Neural progenitor cell (in vitro differentiated cells): ENCODE results near the gene RIPOR3. TPM values are rescaled to one million over a fixed set of nuclear protein-coding genes. Genes with fewer than 3 reads are reported as not detected.
"Not testable (repeated sequence)": the region's sequence is repeated elsewhere in the genome, so short reads cannot be mapped to it uniquely, and the experiment has no call there.

Source experiments
- DNase-seq: peaks from one replicate; pipeline ENCODE4 v3.0.0-alpha.2; 2016; ENCODE audit warnings: low spot score
- H2AFZ ChIP-seq: fragments of 200-600 bp; sonication (generic); replicated peaks from 2 replicates; pipeline ENCODE4 v1.6.1; 2016; ENCODE audit warnings: antibody characterized with exemption
- H3F3A ChIP-seq: fragments of 200-600 bp; sonication (generic); 2 replicates; pipeline ENCODE4 v1.6.1; 2016; ENCODE audit warnings: antibody characterized with exemption, low read depth
- H3K27ac ChIP-seq: fragments of 200-600 bp; sonication (generic); 2 replicates; pipeline ENCODE4 v1.5.1; 2016; ENCODE audit warnings: mild to moderate bottlenecking
- H3K27me3 ChIP-seq: fragments of 200-600 bp; sonication (generic); 2 replicates; pipeline ENCODE4 v1.6.1; 2016; ENCODE audit warnings: mild to moderate bottlenecking, moderate library complexity
- H3K36me3 ChIP-seq: fragments of 200-600 bp; sonication (generic); 2 replicates; pipeline ENCODE4 v1.5.1; 2016
- H3K4me1 ChIP-seq: fragments of 200-600 bp; sonication (generic); 2 replicates; pipeline ENCODE4 v1.6.1; 2016; ENCODE audit warnings: mixed run types
- H3K4me2 ChIP-seq: fragments of 200-600 bp; sonication (generic); 2 replicates; pipeline ENCODE4 v1.6.1; 2016
- H3K4me3 ChIP-seq: fragments of 200-600 bp; sonication (generic); 2 replicates; pipeline ENCODE4 v1.5.1; 2016
- H3K79me2 ChIP-seq: fragments of 200-600 bp; sonication (generic); 2 replicates; pipeline ENCODE4 v1.6.1; 2016; ENCODE audit warnings: low read depth
- H3K9ac ChIP-seq: fragments of 200-600 bp; sonication (generic); 2 replicates; pipeline ENCODE4 v1.6.1; 2016
- H3K9me3 ChIP-seq: fragments of 200-600 bp; sonication (generic); 2 replicates; pipeline ENCODE4 v1.5.1; 2016; ENCODE audit warnings: low read depth
- H4K20me1 ChIP-seq: fragments of 200-600 bp; sonication (generic); 2 replicates; pipeline ENCODE4 v1.6.1; 2016; ENCODE audit warnings: low read depth
- H3K27ac Mint-ChIP-seq: 3 replicates; pipeline ENCODE4 v1.8.0; 2021; ENCODE audit warnings: mixed read lengths
- H3K27me3 Mint-ChIP-seq: 2 replicates; pipeline ENCODE4 v1.8.0; 2022; ENCODE audit warnings: low read depth, mild to moderate bottlenecking, inconsistent platforms, moderate library complexity, mixed read lengths; ENCODE audit not compliant: insufficient read depth
- H3K36me3 Mint-ChIP-seq: 3 replicates; pipeline ENCODE4 v1.8.0; 2021; ENCODE audit warnings: mixed read lengths
- H3K4me1 Mint-ChIP-seq: 3 replicates; pipeline ENCODE4 v1.8.0; 2021; ENCODE audit warnings: mixed read lengths
- H3K4me3 Mint-ChIP-seq: 3 replicates; pipeline ENCODE4 v1.8.0; 2021; ENCODE audit warnings: mild to moderate bottlenecking, moderate library complexity, mixed read lengths
- H3K9me3 Mint-ChIP-seq: 3 replicates; pipeline ENCODE4 v1.8.0; 2020; ENCODE audit warnings: mixed read lengths
- CTCF ChIP-seq: fragments of 200-600 bp; sonication (generic); IDR thresholded peaks from 2 replicates; pipeline ENCODE4 v1.5.1; 2017; ENCODE audit warnings: antibody characterized with exemption, mild to moderate bottlenecking
- EZH2 ChIP-seq: fragments of 200-600 bp; sonication (generic); IDR thresholded peaks from 2 replicates; pipeline ENCODE4 v1.6.1; 2017; ENCODE audit warnings: antibody characterized with exemption, mild to moderate bottlenecking, moderate library complexity
- EZH2phosphoT487 ChIP-seq: fragments of 200-600 bp; sonication (generic); IDR thresholded peaks from 2 replicates; pipeline ENCODE4 v1.6.1; 2017; ENCODE audit warnings: antibody characterized with exemption
- total RNA-seq: library from RNA; depleted of rRNA; stranded (reverse); fragments of >200 nt; gene quantifications from 2 replicates; pipeline ENCODE4 v1.2.3, GENCODE V29; 2015; ENCODE audit warnings: low replicate concordance

RIPOR3 gene
- total RNA-seq, 1 donor from 2014 or later, result 1.2 TPM

GRCh38 chr20:50672400-50673145, 18.8 kb downstream of the RIPOR3 start:
- peaks cover 14% of the 10 kb centered on the region for H3K4me1 Mint-ChIP-seq
- H3K27ac Mint-ChIP-seq, result no peak overlapping the region
- Histone ChIP-seq H3K4me1 (no peaks in the 10 kb centered on the region), H3K79me2 (no peaks in the 10 kb centered on the region), H3K27ac (no peak overlapping the region), H3K9ac (no peak overlapping the region), H3F3A (no peaks in the 10 kb centered on the region), H3K4me3 (no peak overlapping the region), H3K4me2 (no peak overlapping the region), H2AFZ (no peak overlapping the region), H4K20me1 (no peaks in the 10 kb centered on the region), H3K27me3 (no peaks in the 10 kb centered on the region), H3K36me3 (no peaks in the 10 kb centered on the region), H3K9me3 (no peaks in the 10 kb centered on the region)
- H3K4me3 Mint-ChIP-seq, result no peak overlapping the region
- H3K27me3 Mint-ChIP-seq, result peaks cover 6% of the 10 kb centered on the region
- DNase-seq, result no peak
- TF ChIP-seq CTCF (no peak), EZH2phosphoT487 (no peak), EZH2 (no peak)
- no peaks in the 10 kb centered on the region for H3K9me3 Mint-ChIP-seq
- no peaks in the 10 kb centered on the region for H3K36me3 Mint-ChIP-seq

GRCh38 chr20:50671626-50672025, 19.7 kb downstream of the RIPOR3 start:
- H3K27ac Mint-ChIP-seq, result no peak overlapping the region
- no peak for TF ChIP-seq CTCF
- no peak for TF ChIP-seq EZH2

GRCh38 chr20:50671010-50671409, 20.3 kb downstream of the RIPOR3 start:
- not testable (repeated sequence) for H3K9me3 Mint-ChIP-seq, H3K9me3 ChIP-seq, DNase-seq, H3F3A ChIP-seq, H3K27me3 ChIP-seq, H3K9ac ChIP-seq, H3K79me2 ChIP-seq, H3K4me2 ChIP-seq, H4K20me1 ChIP-seq, H3K36me3 ChIP-seq, H3K27ac ChIP-seq, H3K4me1 ChIP-seq, H3K27ac Mint-ChIP-seq, H3K4me3 Mint-ChIP-seq, H3K4me3 ChIP-seq, H3K36me3 Mint-ChIP-seq, H2AFZ ChIP-seq
- H3K4me1 Mint-ChIP-seq, result peaks cover 18% of the 10 kb centered on the region
- H3K27me3 Mint-ChIP-seq, result peaks cover 11% of the 10 kb centered on the region

More at GRCh38 chr20:50671626-50672025, 19.7 kb downstream of the RIPOR3 start:
- H3K79me2 ChIP-seq, result no peaks in the 10 kb centered on the region
- no peaks in the 10 kb centered on the region for H3K36me3 ChIP-seq
- no peak overlapping the region for H3K4me2 ChIP-seq
- no peak overlapping the region for H3K27ac ChIP-seq
- H3K27me3 ChIP-seq, result no peaks in the 10 kb centered on the region
- no peak overlapping the region for H3K9ac ChIP-seq
- no peaks in the 10 kb centered on the region for H3K9me3 ChIP-seq
- H4K20me1 ChIP-seq, result no peaks in the 10 kb centered on the region
- Mint-ChIP-seq H3K4me3 (no peak overlapping the region), H3K9me3 (no peaks in the 10 kb centered on the region), H3K36me3 (no peaks in the 10 kb centered on the region), H3K27me3 (peaks cover 10% of the 10 kb centered on the region), H3K4me1 (peaks cover 18% of the 10 kb centered on the region)
- no peak for DNase-seq
- H3K4me3 ChIP-seq, result no peak overlapping the region
- no peaks in the 10 kb centered on the region for H3F3A ChIP-seq
- no peak overlapping the region for H2AFZ ChIP-seq
- H3K4me1 ChIP-seq, result no peaks in the 10 kb centered on the region

GRCh38 chr20:50670126-50670862, 21.0 kb downstream of the RIPOR3 start:
- Mint-ChIP-seq H3K27me3 (peaks cover 11% of the 10 kb centered on the region), H3K27ac (no peak overlapping the region), H3K36me3 (no peaks in the 10 kb centered on the region), H3K4me3 (no peak overlapping the region), H3K4me1 (peaks cover 22% of the 10 kb centered on the region), H3K9me3 (no peaks in the 10 kb centered on the region)
- no peaks in the 10 kb centered on the region for H3K4me1 ChIP-seq
- H2AFZ ChIP-seq, result no peak overlapping the region
- no peak overlapping the region for H3K4me3 ChIP-seq
- H3K27me3 ChIP-seq, result no peaks in the 10 kb centered on the region
- H3K4me2 ChIP-seq, result no peak overlapping the region
- no peaks in the 10 kb centered on the region for H3K79me2 ChIP-seq
- no peaks in the 10 kb centered on the region for H4K20me1 ChIP-seq
- no peaks in the 10 kb centered on the region for H3F3A ChIP-seq
- H3K9ac ChIP-seq, result no peak overlapping the region
- no peaks in the 10 kb centered on the region for H3K36me3 ChIP-seq
- TF ChIP-seq EZH2phosphoT487, result no peak
- no peak for TF ChIP-seq CTCF
- TF ChIP-seq EZH2, result no peak
- no peak overlapping the region for H3K27ac ChIP-seq
- no peak for DNase-seq
- no peaks in the 10 kb centered on the region for H3K9me3 ChIP-seq
